Panc1 (cell line): ENCODE data around the gene PBOV1.

Experiments used
- CTCF ChIP-seq: fragments of 450-650 bp; IDR thresholded peaks from 2 replicates; pipeline ENCODE4 v1.5.1; 2017; ENCODE audit warnings: mild to moderate bottlenecking
- POLR2AphosphoS5 ChIP-seq: IDR thresholded peaks from 2 replicates; pipeline ENCODE4 v1.6.1; 2012; ENCODE audit warnings: mild to moderate bottlenecking, low read depth, low read length, moderate library complexity

- TF ChIP-seq CTCF (no peak), POLR2AphosphoS5 (no peak)
These were observed 34.1 kb downstream of the PBOV1 start for GRCh38 chr6:138184230-138184629.
